Calu3 (cell line): ENCODE results near the gene CDON. TPM values are rescaled to one million over a fixed set of nuclear protein-coding genes. Genes with fewer than 3 reads are reported as not detected.

Source experiments
- BruUV-seq: library from RNA; stranded (reverse); fragments of 400-500 nt; replicated peaks from 2 replicates; lab custom pipeline; 2021; lab: Mats Ljungman, UMichigan
- CTCF ChIA-PET: fragments of 300-600 bp; sonication (Branson Sonifier 250); formaldehyde crosslinking; loops from one replicate; lab custom pipeline; 2022; ENCODE audit warnings: antibody characterized with exemption; lab: Charles Lee
- DNase-seq: peaks from one replicate; pipeline ENCODE4 v3.0.0; 2022
- H3K27ac Mint-ChIP-seq: one replicate; pipeline ENCODE4 v1.8.0; 2022; ENCODE audit warnings: mixed read lengths; ENCODE audit not compliant: unreplicated experiment
- H3K27me3 Mint-ChIP-seq: one replicate; pipeline ENCODE4 v1.8.0; 2022; ENCODE audit warnings: mixed read lengths; ENCODE audit not compliant: unreplicated experiment
- H3K36me3 Mint-ChIP-seq: one replicate; pipeline ENCODE4 v1.8.0; 2022; ENCODE audit warnings: mild to moderate bottlenecking, moderate library complexity, mixed read lengths; ENCODE audit not compliant: insufficient read depth, unreplicated experiment
- H3K4me1 Mint-ChIP-seq: one replicate; pipeline ENCODE4 v1.8.0; 2022; ENCODE audit warnings: mild to moderate bottlenecking, low read depth, mixed read lengths; ENCODE audit not compliant: unreplicated experiment
- H3K4me3 Mint-ChIP-seq: one replicate; pipeline ENCODE4 v1.8.0; 2022; ENCODE audit warnings: mild to moderate bottlenecking, low read depth, moderate library complexity, mixed read lengths; ENCODE audit not compliant: unreplicated experiment
- H3K9me3 Mint-ChIP-seq: one replicate; pipeline ENCODE4 v1.8.0; 2022; ENCODE audit warnings: low read depth, mixed read lengths; ENCODE audit not compliant: unreplicated experiment
- intact Hi-C: fragments of 100-400 bp; cut with micrococcal nuclease; formaldehyde crosslinking; loops from one replicate; pipeline ENCODE4 v1.10.0; 2022; ENCODE audit not compliant: unreplicated experiment
- total RNA-seq: library from RNA; stranded (reverse); gene quantifications from 2 replicates; pipeline ENCODE4 v1.2.3, GENCODE V29; 2022
- TF ChIP-seq, protein P1 (sequence below): fragments of 200-600 bp; IDR thresholded peaks from one replicate; pipeline ENCODE4 v1.8.0; 2022; ENCODE audit warnings: antibody characterized with exemption; ENCODE audit not compliant: unreplicated experiment

The CDON gene
- total RNA-seq, 1 experiment from 2014 or later, result 14.8 TPM

DNA sequence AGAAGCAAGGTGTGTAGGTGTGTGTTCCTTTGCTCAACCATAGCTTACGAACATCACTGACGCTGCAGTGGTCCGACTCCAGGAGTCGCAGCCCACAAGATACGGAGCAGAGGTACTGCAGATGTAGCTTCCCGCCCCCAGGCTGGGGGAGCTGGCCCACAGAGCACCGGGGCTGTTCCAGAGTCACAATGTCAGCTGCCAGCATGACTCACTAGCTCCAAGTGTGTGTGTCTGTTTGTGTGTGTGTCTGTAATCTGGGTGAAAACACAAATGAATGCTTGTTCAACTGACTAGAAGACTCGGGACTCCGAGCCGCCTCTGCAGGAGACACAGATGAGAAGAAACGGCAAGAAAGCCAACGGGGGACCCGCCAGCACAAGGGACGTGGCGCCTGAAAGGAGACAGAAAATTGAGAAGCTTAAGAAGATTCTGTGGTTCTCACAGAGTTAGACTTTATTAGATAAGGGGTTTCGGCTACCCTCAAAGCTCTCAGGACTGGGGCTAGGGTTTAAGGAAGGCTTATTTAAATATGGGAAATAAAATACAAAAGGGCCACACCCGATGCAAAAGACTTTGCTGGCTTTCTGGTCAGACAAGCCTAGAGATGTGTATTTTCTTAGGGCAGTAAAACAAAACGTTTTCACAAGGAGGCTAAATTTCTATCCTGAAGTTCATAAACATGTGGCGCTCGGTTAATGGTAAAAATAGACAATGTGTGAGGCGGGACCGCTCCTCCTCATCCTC, 106.1 kb downstream of the CDON start:
- CTCF ChIA-PET, result no interaction called here
- Mint-ChIP-seq H3K9me3 (no peaks in the 10 kb centered on the region), H3K4me3 (no peak overlapping the region), H3K4me1 (no peaks in the 10 kb centered on the region), H3K27me3 (no peaks in the 10 kb centered on the region), H3K27ac (no peak overlapping the region), H3K36me3 (no peaks in the 10 kb centered on the region)
- no TSS peak for BruUV-seq
- DNase-seq, result no peak
- TF ChIP-seq, protein P1, sequence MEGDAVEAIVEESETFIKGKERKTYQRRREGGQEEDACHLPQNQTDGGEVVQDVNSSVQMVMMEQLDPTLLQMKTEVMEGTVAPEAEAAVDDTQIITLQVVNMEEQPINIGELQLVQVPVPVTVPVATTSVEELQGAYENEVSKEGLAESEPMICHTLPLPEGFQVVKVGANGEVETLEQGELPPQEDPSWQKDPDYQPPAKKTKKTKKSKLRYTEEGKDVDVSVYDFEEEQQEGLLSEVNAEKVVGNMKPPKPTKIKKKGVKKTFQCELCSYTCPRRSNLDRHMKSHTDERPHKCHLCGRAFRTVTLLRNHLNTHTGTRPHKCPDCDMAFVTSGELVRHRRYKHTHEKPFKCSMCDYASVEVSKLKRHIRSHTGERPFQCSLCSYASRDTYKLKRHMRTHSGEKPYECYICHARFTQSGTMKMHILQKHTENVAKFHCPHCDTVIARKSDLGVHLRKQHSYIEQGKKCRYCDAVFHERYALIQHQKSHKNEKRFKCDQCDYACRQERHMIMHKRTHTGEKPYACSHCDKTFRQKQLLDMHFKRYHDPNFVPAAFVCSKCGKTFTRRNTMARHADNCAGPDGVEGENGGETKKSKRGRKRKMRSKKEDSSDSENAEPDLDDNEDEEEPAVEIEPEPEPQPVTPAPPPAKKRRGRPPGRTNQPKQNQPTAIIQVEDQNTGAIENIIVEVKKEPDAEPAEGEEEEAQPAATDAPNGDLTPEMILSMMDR, result no peak
- intact Hi-C loops, result no loop called here

DNA sequence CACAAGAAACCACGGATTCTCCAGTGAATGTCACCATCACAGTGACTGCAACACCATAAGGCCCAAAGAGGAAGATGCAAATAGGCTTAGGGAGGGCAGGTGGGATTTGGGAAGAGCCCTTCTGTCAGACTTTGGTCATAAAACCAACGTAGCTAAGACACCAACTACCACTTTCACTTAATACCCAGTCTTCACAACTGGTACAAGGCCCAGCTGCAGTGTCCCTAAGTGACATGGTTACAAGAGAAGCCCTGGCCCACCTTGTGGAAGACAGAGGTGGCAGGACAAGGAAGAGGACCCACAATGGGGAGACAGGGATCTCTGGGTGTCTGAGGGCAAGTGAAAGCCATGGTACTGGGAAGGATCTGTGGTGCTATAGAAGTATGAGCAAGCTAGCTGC, 106.8 kb downstream of the CDON start:
- Mint-ChIP-seq H3K27ac (no peak overlapping the region), H3K4me3 (no peak overlapping the region), H3K27me3 (no peaks in the 10 kb centered on the region), H3K4me1 (no peaks in the 10 kb centered on the region), H3K9me3 (no peaks in the 10 kb centered on the region), H3K36me3 (no peaks in the 10 kb centered on the region)
- no TSS peak for BruUV-seq
- DNase-seq, result no peak
- intact Hi-C loops, result no loop called here
- CTCF ChIA-PET, result no interaction called here
- TF ChIP-seq, protein P1, result no peak

- no peak overlapping the region for H3K4me3 Mint-ChIP-seq
- H3K27me3 Mint-ChIP-seq, result no peaks in the 10 kb centered on the region
- H3K36me3 Mint-ChIP-seq, result no peaks in the 10 kb centered on the region
- no peaks in the 10 kb centered on the region for H3K9me3 Mint-ChIP-seq
- intact Hi-C loops, result no loop called here
- TF ChIP-seq, protein P1, result no peak
- CTCF ChIA-PET, result no interaction called here
- no peak overlapping the region for H3K27ac Mint-ChIP-seq
- no TSS peak for BruUV-seq
- H3K4me1 Mint-ChIP-seq, result no peaks in the 10 kb centered on the region
- no peak for DNase-seq
Observed at GRCh38 chr11:125954945-125955640, 107.6 kb downstream of the CDON start.

DNA sequence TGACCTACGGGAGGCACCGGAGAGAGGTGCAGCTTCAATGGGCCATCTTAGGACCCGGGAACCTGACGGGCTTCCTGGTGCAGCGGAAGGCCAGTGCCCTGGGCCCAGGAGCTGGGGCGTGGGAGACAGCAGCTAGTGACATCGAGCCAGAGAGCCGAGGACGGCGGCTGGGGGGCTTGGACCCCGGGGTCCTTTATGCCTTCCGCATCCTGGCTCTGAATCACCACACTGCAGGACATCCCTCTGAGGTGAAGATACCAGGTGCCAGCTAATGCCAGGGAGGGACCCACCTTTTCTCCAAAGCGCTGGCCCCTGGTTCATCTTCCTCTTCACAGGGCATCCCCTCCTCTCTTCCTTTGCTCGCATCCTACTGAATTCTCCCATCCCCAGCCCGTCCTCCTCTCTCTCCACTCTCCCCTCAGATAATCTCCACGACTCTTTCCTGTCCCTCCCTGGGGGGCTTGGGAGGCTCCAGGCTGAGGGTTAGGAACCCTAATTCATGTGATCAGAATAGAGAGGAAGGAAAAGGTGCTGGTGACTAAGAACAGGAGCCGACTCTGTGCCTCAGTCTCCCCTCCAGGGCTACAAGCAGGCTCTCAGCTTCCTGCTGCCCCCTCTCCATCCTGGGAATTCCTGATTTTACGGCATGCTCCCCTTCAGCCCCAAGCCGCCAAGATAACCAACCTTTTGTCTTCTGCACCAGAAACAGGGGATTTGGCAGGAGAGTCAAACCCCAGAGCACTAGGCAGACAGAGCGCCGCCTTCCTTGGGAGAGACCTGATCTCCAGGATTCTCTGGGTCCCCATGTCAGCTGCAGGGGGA, 108.3 kb downstream of the CDON start:
- no peaks in the 10 kb centered on the region for H3K4me1 Mint-ChIP-seq

More for the DNA sequence above, 108.3 kb downstream of the CDON start:
- no peaks in the 10 kb centered on the region for H3K36me3 Mint-ChIP-seq
- no peaks in the 10 kb centered on the region for H3K27me3 Mint-ChIP-seq
- BruUV-seq, result no TSS peak
- H3K4me3 Mint-ChIP-seq, result no peak overlapping the region
- intact Hi-C loops, result no loop called here
- TF ChIP-seq, protein P1, result no peak
- no peak overlapping the region for H3K27ac Mint-ChIP-seq
- H3K9me3 Mint-ChIP-seq, result no peaks in the 10 kb centered on the region
- CTCF ChIA-PET, result no interaction called here
- no peak for DNase-seq
